K562 (cell line): ENCODE results near the gene TTLL3. TPM values are rescaled to one million over a fixed set of nuclear protein-coding genes. Genes with fewer than 3 reads are reported as not detected.
A peak's percentile ranks its signal among the peaks of the same experiment; 100 is the strongest.

Source experiments
- E2F3 ChIP-seq: fragments of 250-450 bp; sonication (Bioruptor Pico); IDR thresholded peaks from 2 replicates; pipeline ENCODE4 v1.4.0; 2020; ENCODE audit warnings: mild to moderate bottlenecking
- EWSR1 ChIP-seq: fragments of 450-650 bp; IDR thresholded peaks from 2 replicates; pipeline ENCODE4 v1.6.1; 2018; ENCODE audit warnings: borderline replicate concordance, mild to moderate bottlenecking, low read depth, moderate library complexity; ENCODE audit not compliant: partially characterized antibody
- GABPB1 ChIP-seq: sonication (generic); formaldehyde crosslinking; IDR thresholded peaks from 2 replicates; pipeline ENCODE4 v1.8.0; 2022; ENCODE audit warnings: mild to moderate bottlenecking, missing genetic modification reagents
- IRF2 ChIP-seq: sonication (generic); formaldehyde crosslinking; IDR thresholded peaks from 2 replicates; pipeline ENCODE4 v1.8.1; 2022; ENCODE audit warnings: mild to moderate bottlenecking, missing genetic modification reagents
- MAZ ChIP-seq, 2 experiments: fragments of 450-650 bp in 1 of 2; sonication (generic) in 1 of 2; formaldehyde crosslinking; IDR thresholded peaks in 1 of 2; conservative IDR thresholded peaks in 1 of 2; 2 replicates each; pipeline versions ENCODE4 v1.4.0 to v1.5.0; 2020; ENCODE audit warnings: mild to moderate bottlenecking in 1 of 2, missing genetic modification reagents in 1 of 2
- NCOA6 ChIP-seq: fragments of 450-650 bp; IDR thresholded peaks from 2 replicates; pipeline ENCODE4 v1.6.1; 2017; ENCODE audit warnings: mild to moderate bottlenecking
- POLR2B ChIP-seq: fragments of 450-650 bp; IDR thresholded peaks from 2 replicates; pipeline ENCODE4 v1.6.1; 2018; ENCODE audit warnings: low read depth; ENCODE audit not compliant: partially characterized antibody
- RBM25 ChIP-seq: fragments of 200-400 bp; formaldehyde crosslinking; IDR thresholded peaks from 2 replicates; pipeline ENCODE4 v1.6.1; 2018; ENCODE audit warnings: low read length, low read depth, moderate library complexity; ENCODE audit not compliant: severe bottlenecking
- SMAD1 ChIP-seq: fragments of 150-350 bp; IDR thresholded peaks from 2 replicates; pipeline ENCODE4 v1.6.1; 2014; ENCODE audit warnings: low read length, low read depth; ENCODE audit not compliant: partially characterized antibody
- SMC3 ChIP-seq: conservative IDR thresholded peaks from 2 replicates; pipeline ENCODE4 v1.6.1; 2011; ENCODE audit warnings: low read depth, low read length, improper control_type of control experiment; ENCODE audit not compliant: insufficient read depth
- ZC3H4 ChIP-seq: sonication (generic); formaldehyde crosslinking; IDR thresholded peaks from 2 replicates; pipeline ENCODE4 v1.9.0; 2021; ENCODE audit warnings: missing genetic modification reagents, borderline replicate concordance
- ZFP1 ChIP-seq: fragments of 450-650 bp; formaldehyde crosslinking; IDR thresholded peaks from 2 replicates; pipeline ENCODE4 v1.4.0; 2020; ENCODE audit warnings: mild to moderate bottlenecking, mixed read lengths
- polyA plus RNA-seq, 8 experiments: library from polyadenylated mRNA; depleted of rRNA in 4 of 8; stranded (reverse) in 5 of 8; unstranded in 3 of 8; fragments of >200 nt; fragmentation: Nextera tagmentation in 2 of 8; fragmentation: Illumina TruSeq in 1 of 8; extraction: Ambion mirVana in 2 of 8; extraction: Trizol in 1 of 8; gene quantifications; 2 replicates each; pipeline versions ENCODE4 v1.2.1 to v1.2.3, GENCODE V29; 2011 to 2014; ENCODE audit warnings: inconsistent platforms in 1 of 8, missing spikeins in 1 of 8
- total RNA-seq, 7 experiments: library from RNA; depleted of rRNA in 6 of 7; stranded (reverse); fragments of >200 nt in 6 of 7; fragmentation: Illumina TruSeq in 2 of 7; extraction: Trizol in 2 of 7; gene quantifications; 2 replicates each; pipeline versions ENCODE4 v1.2.1 to v1.2.3, GENCODE V29; 2011 to 2021; ENCODE audit warnings: low replicate concordance in 1 of 7
- TF ChIP-seq, protein P1 (sequence below): sonication (generic); formaldehyde crosslinking; IDR thresholded peaks from 2 replicates; pipeline ENCODE4 v1.8.0; 2022; ENCODE audit warnings: missing genetic modification reagents, mild to moderate bottlenecking, borderline replicate concordance
- TF ChIP-seq, protein P2 (sequence below): sonication (generic); formaldehyde crosslinking; IDR thresholded peaks from 2 replicates; pipeline ENCODE4 v1.9.0; 2022; ENCODE audit warnings: mild to moderate bottlenecking, missing genetic modification reagents
- TF ChIP-seq, protein P3 (sequence below), 2 experiments: fragments of 150-350 bp in 1 of 2; IDR thresholded peaks; 2 replicates each; pipeline ENCODE4 v1.6.1; 2012 to 2016; ENCODE audit warnings: low read depth in 2 of 2, low read length in 2 of 2, mild to moderate bottlenecking in 1 of 2, moderate library complexity in 1 of 2
- TF ChIP-seq, protein P4 (sequence below): fragments of 450-650 bp; formaldehyde crosslinking; IDR thresholded peaks from 2 replicates; pipeline ENCODE4 v1.4.0; 2020; ENCODE audit warnings: mild to moderate bottlenecking, moderate library complexity
- TF ChIP-seq, protein P5 (sequence below): sonication (generic); formaldehyde crosslinking; IDR thresholded peaks from 2 replicates; pipeline ENCODE4 v1.8.1; 2023; ENCODE audit warnings: mild to moderate bottlenecking, missing genetic modification reagents

TTLL3 gene
- total and polyA plus RNA-seq, 9 of the 15 experiments (the other 6 are each of a cell fraction or from before 2014, with no cell fraction given) = 8.9 to 106 (median 33.2) TPM

DNA sequence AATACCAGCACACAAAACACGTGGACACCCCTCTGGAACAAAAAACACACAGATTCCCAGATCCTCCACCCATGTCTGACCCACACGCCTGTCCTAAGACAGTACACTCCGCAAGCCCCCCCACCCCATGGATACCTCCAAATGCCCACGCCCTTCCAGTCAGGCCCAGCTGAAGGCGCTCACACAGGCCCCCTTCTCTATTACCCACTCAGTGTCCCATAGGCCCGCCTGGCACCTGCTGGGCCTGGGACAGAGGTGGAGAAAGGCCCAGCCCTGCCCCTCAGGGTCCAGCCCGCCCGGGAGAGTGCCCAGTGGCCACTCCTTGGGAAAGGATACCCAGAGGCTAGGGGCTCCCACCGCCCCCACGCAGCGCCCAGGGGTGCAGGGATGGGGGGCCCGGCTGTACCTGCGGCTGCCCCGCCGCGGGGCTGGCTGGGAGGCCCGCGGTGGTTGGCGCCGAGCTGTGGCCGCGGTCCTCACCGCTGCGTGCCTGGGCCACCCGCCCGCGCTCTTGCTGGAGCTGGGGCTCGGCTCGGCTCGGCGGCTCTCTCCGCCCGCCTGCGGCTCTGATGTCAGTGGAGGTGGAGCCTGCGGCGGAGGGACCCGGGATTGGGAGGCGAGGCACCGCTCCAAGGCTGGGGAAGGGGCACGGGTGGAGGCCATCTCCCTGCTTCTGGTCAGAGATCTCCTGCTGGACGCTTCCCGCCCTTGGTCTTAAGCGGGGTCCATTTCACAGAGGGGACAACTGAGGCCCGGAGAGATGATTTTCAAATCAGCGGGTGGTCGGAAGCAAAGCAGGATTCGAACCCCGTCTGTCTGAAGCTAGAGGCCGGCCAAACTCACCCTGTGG lies 40.4 kb upstream of the TTLL3 start, which contains the start of gene CAMK1 (continued):
- TF ChIP-seq, protein P1, sequence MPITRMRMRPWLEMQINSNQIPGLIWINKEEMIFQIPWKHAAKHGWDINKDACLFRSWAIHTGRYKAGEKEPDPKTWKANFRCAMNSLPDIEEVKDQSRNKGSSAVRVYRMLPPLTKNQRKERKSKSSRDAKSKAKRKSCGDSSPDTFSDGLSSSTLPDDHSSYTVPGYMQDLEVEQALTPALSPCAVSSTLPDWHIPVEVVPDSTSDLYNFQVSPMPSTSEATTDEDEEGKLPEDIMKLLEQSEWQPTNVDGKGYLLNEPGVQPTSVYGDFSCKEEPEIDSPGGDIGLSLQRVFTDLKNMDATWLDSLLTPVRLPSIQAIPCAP (CRISPR knock-in tag) = no peak
- TF ChIP-seq IRF2 (CRISPR knock-in tag) (no peak), ZFP1 (CRISPR knock-in tag) (no peak), GABPB1 (0 out of 2 replicates have a peak, but pooled peaks have one; percentile 29), EWSR1 (no peak), SMC3 (no peak), E2F3 (peak; percentile 26; the same call in 1 of the 2 replicates), POLR2B (no peak), MAZ (CRISPR knock-in tag; conservative IDR thresholded peaks at IDR 0.05 in 1 of 2, IDR thresholded peaks at IDR 0.05 in 1 of 2) (peak; percentile 30 to 45; a peak in 2 of 4 replicates), RBM25 (peak; percentile 38), ZC3H4 (CRISPR knock-in tag) (no peak), SMAD1 (no peak), NCOA6 (no peak)
- TF ChIP-seq, protein P2, sequence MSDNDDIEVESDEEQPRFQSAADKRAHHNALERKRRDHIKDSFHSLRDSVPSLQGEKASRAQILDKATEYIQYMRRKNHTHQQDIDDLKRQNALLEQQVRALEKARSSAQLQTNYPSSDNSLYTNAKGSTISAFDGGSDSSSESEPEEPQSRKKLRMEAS = no peak
- TF ChIP-seq, protein P3, sequence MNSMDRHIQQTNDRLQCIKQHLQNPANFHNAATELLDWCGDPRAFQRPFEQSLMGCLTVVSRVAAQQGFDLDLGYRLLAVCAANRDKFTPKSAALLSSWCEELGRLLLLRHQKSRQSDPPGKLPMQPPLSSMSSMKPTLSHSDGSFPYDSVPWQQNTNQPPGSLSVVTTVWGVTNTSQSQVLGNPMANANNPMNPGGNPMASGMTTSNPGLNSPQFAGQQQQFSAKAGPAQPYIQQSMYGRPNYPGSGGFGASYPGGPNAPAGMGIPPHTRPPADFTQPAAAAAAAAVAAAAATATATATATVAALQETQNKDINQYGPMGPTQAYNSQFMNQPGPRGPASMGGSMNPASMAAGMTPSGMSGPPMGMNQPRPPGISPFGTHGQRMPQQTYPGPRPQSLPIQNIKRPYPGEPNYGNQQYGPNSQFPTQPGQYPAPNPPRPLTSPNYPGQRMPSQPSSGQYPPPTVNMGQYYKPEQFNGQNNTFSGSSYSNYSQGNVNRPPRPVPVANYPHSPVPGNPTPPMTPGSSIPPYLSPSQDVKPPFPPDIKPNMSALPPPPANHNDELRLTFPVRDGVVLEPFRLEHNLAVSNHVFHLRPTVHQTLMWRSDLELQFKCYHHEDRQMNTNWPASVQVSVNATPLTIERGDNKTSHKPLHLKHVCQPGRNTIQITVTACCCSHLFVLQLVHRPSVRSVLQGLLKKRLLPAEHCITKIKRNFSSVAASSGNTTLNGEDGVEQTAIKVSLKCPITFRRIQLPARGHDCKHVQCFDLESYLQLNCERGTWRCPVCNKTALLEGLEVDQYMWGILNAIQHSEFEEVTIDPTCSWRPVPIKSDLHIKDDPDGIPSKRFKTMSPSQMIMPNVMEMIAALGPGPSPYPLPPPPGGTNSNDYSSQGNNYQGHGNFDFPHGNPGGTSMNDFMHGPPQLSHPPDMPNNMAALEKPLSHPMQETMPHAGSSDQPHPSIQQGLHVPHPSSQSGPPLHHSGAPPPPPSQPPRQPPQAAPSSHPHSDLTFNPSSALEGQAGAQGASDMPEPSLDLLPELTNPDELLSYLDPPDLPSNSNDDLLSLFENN (IDR thresholded peaks at IDR 0.05; ENCODE audit: low read depth in 2 of 2, low read length in 2 of 2) = no peak
- TF ChIP-seq, protein P4, sequence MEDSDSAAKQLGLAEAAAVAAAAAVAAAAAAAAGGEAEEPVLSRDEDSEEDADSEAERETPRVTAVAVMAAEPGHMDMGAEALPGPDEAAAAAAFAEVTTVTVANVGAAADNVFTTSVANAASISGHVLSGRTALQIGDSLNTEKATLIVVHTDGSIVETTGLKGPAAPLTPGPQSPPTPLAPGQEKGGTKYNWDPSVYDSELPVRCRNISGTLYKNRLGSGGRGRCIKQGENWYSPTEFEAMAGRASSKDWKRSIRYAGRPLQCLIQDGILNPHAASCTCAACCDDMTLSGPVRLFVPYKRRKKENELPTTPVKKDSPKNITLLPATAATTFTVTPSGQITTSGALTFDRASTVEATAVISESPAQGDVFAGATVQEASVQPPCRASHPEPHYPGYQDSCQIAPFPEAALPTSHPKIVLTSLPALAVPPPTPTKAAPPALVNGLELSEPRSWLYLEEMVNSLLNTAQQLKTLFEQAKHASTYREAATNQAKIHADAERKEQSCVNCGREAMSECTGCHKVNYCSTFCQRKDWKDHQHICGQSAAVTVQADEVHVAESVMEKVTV (CRISPR knock-in tag) = no peak
- TF ChIP-seq, protein P5, sequence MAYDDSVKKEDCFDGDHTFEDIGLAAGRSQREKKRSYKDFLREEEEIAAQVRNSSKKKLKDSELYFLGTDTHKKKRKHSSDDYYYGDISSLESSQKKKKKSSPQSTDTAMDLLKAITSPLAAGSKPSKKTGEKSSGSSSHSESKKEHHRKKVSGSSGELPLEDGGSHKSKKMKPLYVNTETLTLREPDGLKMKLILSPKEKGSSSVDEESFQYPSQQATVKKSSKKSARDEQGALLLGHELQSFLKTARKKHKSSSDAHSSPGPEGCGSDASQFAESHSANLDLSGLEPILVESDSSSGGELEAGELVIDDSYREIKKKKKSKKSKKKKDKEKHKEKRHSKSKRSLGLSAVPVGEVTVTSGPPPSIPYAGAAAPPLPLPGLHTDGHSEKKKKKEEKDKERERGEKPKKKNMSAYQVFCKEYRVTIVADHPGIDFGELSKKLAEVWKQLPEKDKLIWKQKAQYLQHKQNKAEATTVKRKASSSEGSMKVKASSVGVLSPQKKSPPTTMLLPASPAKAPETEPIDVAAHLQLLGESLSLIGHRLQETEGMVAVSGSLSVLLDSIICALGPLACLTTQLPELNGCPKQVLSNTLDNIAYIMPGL (CRISPR knock-in tag) = no peak
